Measurements from ENCODE around the gene CELF1.

The CELF1 gene

GRCh38 chr11:47552566-47553405 is at the start of gene CELF1:
Gene CELF1 (minus strand): TSS chr11:47553132. CDS start chr11:47499523, 53,609 bp downstream.
- DNase-seq, result peak; percentile 92

GRCh38 chr11:47599902-47600301 is 47.0 kb upstream of the CELF1 start:
- no peak for DNase-seq

- no peak for DNase-seq
These were observed 43.0 kb upstream of the CELF1 start for GRCh38 chr11:47595967-47596366.

- DNase-seq, result no peak
These were observed 42.1 kb upstream of the CELF1 start for GRCh38 chr11:47595029-47595428.

DNA sequence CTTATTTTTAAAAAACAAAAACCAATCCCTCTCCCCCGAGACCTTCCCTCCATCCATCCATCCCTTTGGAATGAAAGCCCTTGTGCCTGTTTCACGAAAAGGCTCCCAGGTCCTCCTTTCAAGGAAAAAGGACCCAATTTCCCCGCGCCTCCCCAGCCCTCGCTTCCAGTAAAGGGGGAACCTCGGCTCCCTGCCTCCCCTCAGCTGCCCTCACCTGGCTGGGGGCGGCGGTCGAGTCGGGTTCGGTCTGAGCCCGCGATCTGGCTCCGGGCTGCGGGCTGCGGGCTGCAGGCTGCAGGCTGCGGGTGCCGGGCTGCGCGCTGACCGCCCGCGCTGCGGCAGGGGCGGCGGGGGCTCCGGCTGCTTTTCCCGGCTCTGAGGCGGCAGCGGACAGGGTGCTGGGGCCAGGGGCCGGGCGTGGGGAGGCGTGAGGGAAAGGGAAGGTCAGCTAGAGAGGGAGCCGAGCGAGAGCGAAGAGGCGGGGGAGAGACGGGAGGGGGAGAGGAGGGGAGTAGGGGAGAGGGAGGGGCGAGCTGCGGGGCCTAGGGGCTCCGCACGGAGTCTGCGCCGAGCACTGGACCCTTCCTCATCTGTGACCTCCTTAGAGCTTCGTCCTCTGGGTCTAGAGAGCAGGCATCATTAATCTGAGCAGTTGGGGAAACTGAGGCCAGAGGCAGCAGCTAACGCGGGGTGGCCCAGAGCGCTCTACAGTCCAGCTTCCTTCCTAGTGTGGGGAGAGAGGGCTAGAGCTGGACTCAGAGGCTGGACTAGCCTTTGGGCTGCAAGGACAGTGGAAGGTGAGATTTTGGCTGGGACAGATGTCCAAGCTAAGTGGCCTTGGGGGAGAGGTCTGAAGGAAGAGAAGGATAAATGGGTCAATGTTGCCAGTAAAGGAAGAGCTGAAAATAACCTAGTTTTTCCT is 41.3 kb upstream of the CELF1 start, which contains the start of gene C1QTNF4:
Gene C1QTNF4 (minus strand): TSS at position 478 of the 922 bp plus-strand sequence. CDS start 3,601 bp downstream, outside the sequence.
- DNase-seq, result no peak

DNA sequence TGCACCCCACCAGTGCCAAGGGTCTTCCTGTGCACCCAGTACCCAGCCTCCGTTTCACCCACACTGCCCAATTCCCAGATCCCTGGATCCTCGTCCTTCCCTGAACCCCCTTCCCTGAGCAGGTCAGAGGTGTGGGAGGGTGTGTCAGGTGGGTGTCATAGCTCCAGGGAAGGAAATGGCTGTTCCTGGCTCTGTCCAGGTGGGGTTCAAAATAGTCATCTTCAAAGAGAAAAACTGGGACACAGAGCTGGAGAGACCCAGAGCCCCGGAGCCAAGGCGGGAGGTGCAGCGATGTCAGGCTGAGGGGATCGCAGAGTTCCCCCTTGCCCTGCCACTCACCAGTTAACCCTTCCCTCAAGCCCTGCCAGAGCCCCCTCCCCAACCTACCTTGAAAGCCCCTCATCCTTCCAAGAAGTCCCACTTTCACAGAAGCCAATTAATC is 40.6 kb upstream of the CELF1 start:
- DNase-seq, result no peak

- no peak for DNase-seq
These were observed 40.0 kb upstream of the CELF1 start for GRCh38 chr11:47592970-47593369.

GRCh38 chr11:47592251-47592650 is 39.3 kb upstream of the CELF1 start:
- DNase-seq, result no peak

GRCh38 chr11:47591764-47592163 is 38.8 kb upstream of the CELF1 start:
- DNase-seq, result no peak

- DNase-seq, result no peak
These were observed 37.3 kb upstream of the CELF1 start for GRCh38 chr11:47589977-47590861.

DNA sequence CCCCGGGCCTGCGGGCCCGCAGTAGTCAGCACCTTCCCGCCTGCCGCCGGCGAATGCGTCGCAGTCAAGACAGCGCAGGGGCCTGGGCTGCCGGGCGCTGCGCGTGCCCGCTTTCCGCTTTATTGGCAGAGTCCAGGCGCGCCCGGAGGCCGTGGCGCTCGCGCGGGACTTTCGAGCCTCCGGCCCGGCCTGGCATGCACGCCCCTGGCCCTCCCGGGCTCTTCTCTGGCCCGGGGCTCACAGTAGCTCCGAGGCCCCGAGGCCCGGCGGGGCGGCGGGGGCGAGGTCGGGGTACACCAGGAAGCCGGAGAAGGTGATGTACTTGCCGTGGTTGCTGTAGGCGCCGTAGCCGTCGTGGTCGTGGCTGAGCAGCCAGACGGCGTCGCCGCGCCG is 36.6 kb upstream of the CELF1 start:
- no peak for DNase-seq

- no peak for DNase-seq
These were observed 36.2 kb upstream of the CELF1 start for GRCh38 chr11:47589118-47589517.

- DNase-seq, result no peak
These were observed 34.9 kb upstream of the CELF1 start for GRCh38 chr11:47587723-47588326.

GRCh38 chr11:47587039-47587716 is 34.2 kb upstream of the CELF1 start:
- no peak for DNase-seq

DNA sequence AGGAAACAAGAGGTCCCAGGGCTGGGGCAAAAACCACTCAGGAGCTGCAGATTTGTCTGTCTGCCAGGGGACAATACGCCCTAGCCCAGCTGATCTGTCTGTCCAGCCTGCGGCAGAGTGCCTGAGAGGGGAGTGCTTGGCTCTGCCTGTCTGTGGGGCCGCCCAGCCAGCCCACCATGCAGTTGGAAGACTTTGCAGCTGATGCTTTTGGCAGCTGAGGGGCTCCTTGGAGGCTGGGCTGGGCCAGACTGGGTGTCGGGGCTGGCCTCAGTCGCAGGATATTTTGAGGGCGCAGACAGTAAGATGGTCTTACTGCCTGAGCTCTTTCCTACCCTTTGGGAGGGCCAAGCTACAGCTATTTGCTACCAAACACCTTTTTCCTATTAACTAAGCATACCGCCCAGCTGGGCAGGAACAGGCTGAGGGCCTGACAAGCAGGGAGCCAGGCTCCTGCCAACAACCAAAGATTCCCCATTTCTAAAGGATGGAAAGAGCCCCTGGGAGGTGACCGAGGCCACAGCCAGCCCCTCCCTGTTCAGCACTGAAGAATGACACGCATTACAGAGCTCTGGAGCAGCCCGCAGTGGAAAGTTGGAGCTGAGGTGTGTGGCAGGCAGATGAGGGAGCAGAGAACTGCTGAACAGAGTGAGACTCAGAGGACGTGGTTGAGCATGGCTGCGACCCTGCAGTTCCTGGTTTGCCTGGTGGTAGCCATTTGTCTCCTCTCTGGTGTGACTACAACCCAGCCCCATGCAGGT is 33.3 kb upstream of the CELF1 start, which contains the start of gene FAM180B:
Gene FAM180B (plus strand): TSS at position 581 of the 758 bp plus-strand sequence. CDS start 91 bp downstream, at position 672.
- no peak for DNase-seq

- DNase-seq, result no peak
These were observed 30.9 kb upstream of the CELF1 start for GRCh38 chr11:47583844-47584243.

- DNase-seq, result peak; percentile 86
These were observed 25.9 kb upstream of the CELF1 start, which contains the start of the genes KBTBD4 and NDUFS3 for GRCh38 chr11:47578524-47579494. Gene KBTBD4 (minus strand): TSS chr11:47578970. CDS start chr11:47578951, 19 bp downstream. Gene NDUFS3 (plus strand): TSS chr11:47579074. CDS start chr11:47579092, 18 bp downstream.

- DNase-seq, result no peak
These were observed 24.6 kb upstream of the CELF1 start for GRCh38 chr11:47577460-47578041.

DNA sequence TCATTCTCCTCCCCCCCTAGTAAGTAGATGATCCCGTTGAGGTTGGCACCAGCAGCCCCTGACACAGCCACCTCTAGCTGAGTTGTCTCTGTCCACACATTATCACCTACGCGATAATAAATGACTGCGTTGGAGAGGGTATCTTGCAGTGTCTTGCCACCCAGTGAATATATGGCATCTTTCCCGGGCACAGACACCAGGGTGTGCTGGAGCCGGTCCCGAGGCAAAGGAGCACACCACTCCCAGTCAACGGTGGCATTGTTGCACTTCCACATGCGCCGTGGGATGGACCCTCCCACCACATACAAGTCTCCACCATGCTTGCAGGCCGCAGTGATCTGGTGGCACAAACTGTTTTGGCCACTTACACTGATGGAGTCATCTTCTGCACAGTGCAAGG is 20.4 kb upstream of the CELF1 start:
- no peak for DNase-seq

Data from activated gamma-delta T cell treated with Interleukin-2 at 50 U/mL for 16 hours (primary cell).